Kidney epithelial cell (primary cell): Measurements from ENCODE around the gene CCL3. TPM values are rescaled to one million over a fixed set of nuclear protein-coding genes. Genes with fewer than 3 reads are reported as not detected.
"Not testable (repeated sequence)": the region's sequence is repeated elsewhere in the genome, so short reads cannot be mapped to it uniquely, and the experiment has no call there.

ENCODE experiments used
- DNase-seq: peaks from one replicate; pipeline ENCODE4 v3.0.0-alpha.2; 2010; ENCODE audit warnings: low read depth
- H3K27me3 ChIP-seq: 2 replicates; pipeline ENCODE4 v1.6.0; 2011; ENCODE audit warnings: low read length; ENCODE audit not compliant: control insufficient read depth, insufficient read depth
- H3K36me3 ChIP-seq: 2 replicates; pipeline ENCODE4 v1.5.1; 2011; ENCODE audit warnings: low read length; ENCODE audit not compliant: control insufficient read depth, insufficient read depth
- H3K4me3 ChIP-seq: 2 replicates; pipeline ENCODE4 v1.5.1; 2011; ENCODE audit warnings: low read depth, mild to moderate bottlenecking, control low read depth, low read length
- total RNA-seq: library from RNA; depleted of rRNA; stranded (reverse); fragments of >200 nt; gene quantifications from 2 replicates; pipeline ENCODE4 v1.2.3, GENCODE V29; 2015
- TF ChIP-seq, protein P1 (sequence below): IDR thresholded peaks from 2 replicates; pipeline ENCODE4 v1.5.1; 2011; ENCODE audit warnings: mild to moderate bottlenecking, moderate library complexity, low read length, control low read depth, inconsistent platforms; ENCODE audit not compliant: insufficient read depth, poor library complexity, severe bottlenecking

The CCL3 gene
- total RNA-seq, 1 donor from 2014 or later = 0.71 TPM

DNA sequence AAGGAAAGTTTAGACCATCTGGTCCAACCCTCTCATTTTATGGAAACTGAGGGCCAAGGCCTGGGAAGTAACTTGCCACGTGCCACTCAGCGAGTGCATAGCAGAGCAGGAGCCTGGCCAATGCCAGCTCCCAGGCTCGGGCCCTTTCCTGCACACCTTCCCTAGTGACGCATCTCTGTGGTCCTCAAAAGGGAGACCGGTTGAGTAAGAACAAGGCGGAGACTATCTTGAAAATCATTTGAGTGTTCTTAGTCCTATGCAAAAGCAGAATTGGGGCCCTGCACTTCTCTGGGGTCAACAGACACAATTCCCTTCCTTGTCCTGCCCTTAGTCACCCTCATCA is 16.5 kb upstream of the CCL3 start:
- Histone ChIP-seq H3K4me3 (no peak overlapping the region), H3K36me3 (no peaks in the 10 kb centered on the region), H3K27me3 (no peaks in the 10 kb centered on the region)
- DNase-seq = no peak
- TF ChIP-seq, protein P1, sequence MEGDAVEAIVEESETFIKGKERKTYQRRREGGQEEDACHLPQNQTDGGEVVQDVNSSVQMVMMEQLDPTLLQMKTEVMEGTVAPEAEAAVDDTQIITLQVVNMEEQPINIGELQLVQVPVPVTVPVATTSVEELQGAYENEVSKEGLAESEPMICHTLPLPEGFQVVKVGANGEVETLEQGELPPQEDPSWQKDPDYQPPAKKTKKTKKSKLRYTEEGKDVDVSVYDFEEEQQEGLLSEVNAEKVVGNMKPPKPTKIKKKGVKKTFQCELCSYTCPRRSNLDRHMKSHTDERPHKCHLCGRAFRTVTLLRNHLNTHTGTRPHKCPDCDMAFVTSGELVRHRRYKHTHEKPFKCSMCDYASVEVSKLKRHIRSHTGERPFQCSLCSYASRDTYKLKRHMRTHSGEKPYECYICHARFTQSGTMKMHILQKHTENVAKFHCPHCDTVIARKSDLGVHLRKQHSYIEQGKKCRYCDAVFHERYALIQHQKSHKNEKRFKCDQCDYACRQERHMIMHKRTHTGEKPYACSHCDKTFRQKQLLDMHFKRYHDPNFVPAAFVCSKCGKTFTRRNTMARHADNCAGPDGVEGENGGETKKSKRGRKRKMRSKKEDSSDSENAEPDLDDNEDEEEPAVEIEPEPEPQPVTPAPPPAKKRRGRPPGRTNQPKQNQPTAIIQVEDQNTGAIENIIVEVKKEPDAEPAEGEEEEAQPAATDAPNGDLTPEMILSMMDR = no peak

DNA sequence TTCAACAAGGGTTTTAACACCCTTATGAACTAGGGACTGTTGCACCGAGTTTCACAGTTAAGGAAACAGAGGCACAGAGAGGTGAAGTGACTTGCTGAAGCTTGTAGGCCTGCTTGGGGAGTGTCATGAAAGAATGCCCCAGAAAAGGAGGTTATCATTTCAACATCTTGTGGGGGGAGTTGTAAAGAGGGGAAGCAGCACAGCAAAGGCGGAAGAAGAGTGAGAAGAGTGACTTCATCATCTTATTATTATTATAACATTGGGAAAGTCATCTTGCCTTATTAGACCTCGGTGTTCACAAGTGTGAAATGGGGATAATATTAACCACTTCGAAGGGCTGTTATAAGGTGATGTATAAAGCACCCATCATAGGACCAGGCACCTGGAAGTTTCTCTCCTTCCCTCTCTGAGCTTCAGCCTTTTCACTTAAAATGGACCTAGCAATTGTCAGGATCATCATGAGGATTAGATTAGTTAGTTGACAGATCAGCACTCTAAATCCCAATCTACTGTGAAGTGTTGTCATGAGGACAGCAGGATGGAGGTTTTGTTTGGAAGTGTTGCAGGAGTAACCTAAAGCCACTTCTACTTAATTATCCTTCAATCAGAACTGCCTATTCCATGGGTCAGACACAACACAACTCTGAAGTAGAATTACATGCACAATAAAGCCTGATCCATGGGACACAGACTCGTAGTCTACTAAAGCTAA is 16.0 kb upstream of the CCL3 start:
- Histone ChIP-seq H3K27me3 (no peaks in the 10 kb centered on the region), H3K36me3 (no peaks in the 10 kb centered on the region)
- TF ChIP-seq, protein P1 = no peak

DNA sequence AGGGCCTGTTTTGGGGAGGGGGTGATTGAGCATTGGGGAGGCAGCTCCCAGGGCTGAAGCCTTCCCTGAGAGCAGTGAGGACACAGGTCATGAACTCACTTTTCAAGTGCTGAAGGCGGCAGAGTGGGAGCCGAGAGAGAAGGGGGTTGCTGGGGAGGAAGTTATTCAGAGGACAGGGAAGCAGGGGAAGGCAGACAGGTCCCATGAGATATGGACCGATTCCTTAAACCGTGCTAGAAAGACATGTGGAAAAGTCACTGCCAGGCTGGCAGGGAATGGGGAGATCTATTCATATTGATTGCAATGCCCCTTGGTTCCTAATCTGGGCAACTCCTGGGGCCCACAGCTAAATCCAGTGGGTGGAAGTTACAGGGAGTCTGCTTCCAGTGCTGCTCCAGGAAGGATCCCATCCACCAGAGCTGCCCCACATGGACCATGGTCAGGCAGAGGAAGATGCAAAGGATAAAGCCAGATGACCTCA is 14.8 kb upstream of the CCL3 start:
- no peaks in the 10 kb centered on the region for H3K36me3 ChIP-seq
- DNase-seq = no peak
- TF ChIP-seq, protein P1 = no peak
- no peak overlapping the region for H3K4me3 ChIP-seq
- no peaks in the 10 kb centered on the region for H3K27me3 ChIP-seq

More for the DNA sequence above, 16.0 kb upstream of the CCL3 start:
- no peak for DNase-seq
- no peak overlapping the region for H3K4me3 ChIP-seq

DNA sequence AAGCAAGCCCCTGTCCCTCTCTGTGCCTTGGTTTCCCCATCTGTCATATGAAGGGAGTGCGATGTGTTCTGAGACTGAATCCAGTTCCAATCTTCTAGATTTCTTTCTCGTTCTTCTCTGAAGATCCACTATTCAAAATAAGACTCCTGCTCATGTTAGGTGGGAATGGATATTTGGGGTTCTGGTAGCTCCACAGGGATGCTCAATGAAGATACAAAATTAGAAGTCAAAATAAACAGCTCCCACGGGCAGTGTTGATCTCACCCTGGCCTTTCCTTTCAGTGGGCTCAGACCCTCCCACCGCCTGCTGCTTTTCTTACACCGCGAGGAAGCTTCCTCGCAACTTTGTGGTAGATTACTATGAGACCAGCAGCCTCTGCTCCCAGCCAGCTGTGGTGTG is 14.3 kb upstream of the CCL3 start:
- H3K4me3 ChIP-seq, H3K36me3 ChIP-seq, H3K27me3 ChIP-seq: not testable (repeated sequence)

DNA sequence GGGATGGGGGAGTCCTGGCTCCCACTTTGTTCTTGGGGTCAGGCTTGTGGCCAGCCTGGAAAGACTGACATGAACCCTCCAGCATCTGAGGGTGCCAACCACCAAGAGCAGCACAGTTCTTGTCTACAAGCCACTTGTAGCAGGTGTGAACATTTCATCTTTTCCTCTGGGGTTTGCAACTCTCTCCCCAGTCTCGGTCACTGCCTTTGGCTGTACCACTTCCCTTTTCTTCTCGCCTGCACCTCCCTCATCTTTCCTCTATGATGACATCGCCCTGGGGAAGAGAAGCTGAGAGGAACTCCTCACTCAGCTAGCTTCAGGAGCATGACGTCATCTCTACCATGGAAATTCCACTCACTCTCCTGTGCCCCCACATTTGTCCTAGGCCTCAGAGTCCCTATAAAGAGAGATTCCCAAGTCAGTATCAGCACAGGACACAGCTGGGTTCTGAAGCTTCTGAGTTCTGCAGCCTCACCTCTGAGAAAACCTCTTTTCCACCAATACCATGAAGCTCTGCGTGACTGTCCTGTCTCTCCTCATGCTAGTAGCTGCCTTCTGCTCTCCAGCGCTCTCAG is 13.5 kb upstream of the CCL3 start, which contains the start of gene CCL4:
Gene CCL4 (plus strand): TSS at position 427 of the 575 bp plus-strand sequence. CDS start 79 bp downstream, at position 506.
- not testable (repeated sequence) for H3K4me3 ChIP-seq, H3K27me3 ChIP-seq, H3K36me3 ChIP-seq, DNase-seq

More for the DNA sequence above, 14.3 kb upstream of the CCL3 start:
- not testable (repeated sequence) for DNase-seq

DNA sequence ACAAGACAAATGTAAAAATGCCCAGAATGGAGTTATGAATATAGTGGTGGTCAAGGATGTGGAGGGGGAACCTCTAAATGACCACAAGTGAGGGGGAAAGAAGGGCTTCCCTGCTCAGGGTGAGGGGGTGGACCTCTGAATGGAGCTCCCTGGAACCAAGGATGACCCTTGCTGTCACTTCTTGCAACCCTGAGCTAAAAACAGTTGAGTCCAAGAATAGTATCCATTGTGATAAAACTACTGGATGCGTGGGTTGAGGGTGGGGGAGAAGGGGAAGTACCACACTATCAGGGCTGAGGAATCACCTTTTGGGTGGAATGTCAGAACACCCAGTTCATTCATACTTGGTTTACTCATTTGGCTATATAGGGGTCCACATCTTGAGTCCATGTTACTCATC is 9.1 kb upstream of the CCL3 start:
- H3K36me3 ChIP-seq, H3K4me3 ChIP-seq, H3K27me3 ChIP-seq, DNase-seq: not testable (repeated sequence)

DNA sequence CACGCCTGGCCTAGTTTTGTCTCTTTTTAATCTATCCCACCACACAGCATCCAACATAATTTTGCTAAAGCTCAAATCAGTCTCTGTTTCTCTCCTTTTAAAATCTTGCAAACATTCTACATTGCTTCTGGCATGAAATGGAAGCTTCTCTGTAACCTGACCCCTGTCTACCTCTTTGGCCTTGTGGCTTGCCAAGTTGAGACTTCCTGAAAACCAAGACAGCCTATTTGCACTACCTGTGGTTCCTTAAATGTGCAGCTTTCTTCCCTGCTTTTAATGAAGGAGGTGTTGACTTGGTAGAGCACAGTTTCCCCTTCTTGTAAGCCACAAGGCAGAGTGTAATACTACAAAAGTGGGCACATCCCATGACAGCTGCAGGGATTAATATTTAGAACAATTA is 6.0 kb upstream of the CCL3 start:
- TF ChIP-seq, protein P1 = no peak
- H3K4me3 ChIP-seq = no peak overlapping the region
- H3K36me3 ChIP-seq = no peaks in the 10 kb centered on the region
- peaks cover 2% of the 10 kb centered on the region for H3K27me3 ChIP-seq
- no peak for DNase-seq
